RKO (cell line): ENCODE results near the gene RCSD1.

ENCODE experiments used
- DNase-seq: peaks from one replicate; pipeline ENCODE4 v3.0.0-alpha.2; 2016; ENCODE audit warnings: low spot score

The RCSD1 gene

GRCh38 chr1:167643441-167643840 is 13.4 kb downstream of the RCSD1 start:
- no peak for DNase-seq

GRCh38 chr1:167644551-167644950 is 14.5 kb downstream of the RCSD1 start:
- no peak for DNase-seq

- no peak for DNase-seq
Measured at GRCh38 chr1:167645140-167645541, 15.1 kb downstream of the RCSD1 start.

GRCh38 chr1:167645625-167646414 is 15.8 kb downstream of the RCSD1 start:
- no peak for DNase-seq

GRCh38 chr1:167648252-167648849 is 18.3 kb downstream of the RCSD1 start:
- DNase-seq, result no peak

- no peak for DNase-seq
Measured at GRCh38 chr1:167648978-167649744, 19.1 kb downstream of the RCSD1 start.

- DNase-seq, result no peak
Measured at GRCh38 chr1:167650269-167651160, 20.5 kb downstream of the RCSD1 start.

- no peak for DNase-seq
Measured at GRCh38 chr1:167651161-167651693, 21.2 kb downstream of the RCSD1 start.

GRCh38 chr1:167654975-167655575 is 25.0 kb downstream of the RCSD1 start:
- DNase-seq, result no peak

- no peak for DNase-seq
Measured at GRCh38 chr1:167656657-167657056, 26.6 kb downstream of the RCSD1 start.

GRCh38 chr1:167658574-167659328 is 28.7 kb downstream of the RCSD1 start:
- no peak for DNase-seq

- no peak for DNase-seq
Measured at GRCh38 chr1:167659450-167659849, 29.4 kb downstream of the RCSD1 start.

GRCh38 chr1:167659881-167660280 is 29.8 kb downstream of the RCSD1 start:
- DNase-seq, result no peak

GRCh38 chr1:167661527-167662426 is 31.7 kb downstream of the RCSD1 start:
- DNase-seq, result no peak

- no peak for DNase-seq
Measured at GRCh38 chr1:167663002-167663772, 33.2 kb downstream of the RCSD1 start.

- DNase-seq, result no peak
Measured at GRCh38 chr1:167665469-167665868, 35.4 kb downstream of the RCSD1 start.

GRCh38 chr1:167666416-167666815 is 36.4 kb downstream of the RCSD1 start:
- no peak for DNase-seq

GRCh38 chr1:167667536-167667935 is 37.5 kb downstream of the RCSD1 start:
- DNase-seq, result no peak

GRCh38 chr1:167668108-167668507 is 38.1 kb downstream of the RCSD1 start:
- no peak for DNase-seq
